Measurements from ENCODE around the gene CNN2.

CNN2 gene

DNA sequence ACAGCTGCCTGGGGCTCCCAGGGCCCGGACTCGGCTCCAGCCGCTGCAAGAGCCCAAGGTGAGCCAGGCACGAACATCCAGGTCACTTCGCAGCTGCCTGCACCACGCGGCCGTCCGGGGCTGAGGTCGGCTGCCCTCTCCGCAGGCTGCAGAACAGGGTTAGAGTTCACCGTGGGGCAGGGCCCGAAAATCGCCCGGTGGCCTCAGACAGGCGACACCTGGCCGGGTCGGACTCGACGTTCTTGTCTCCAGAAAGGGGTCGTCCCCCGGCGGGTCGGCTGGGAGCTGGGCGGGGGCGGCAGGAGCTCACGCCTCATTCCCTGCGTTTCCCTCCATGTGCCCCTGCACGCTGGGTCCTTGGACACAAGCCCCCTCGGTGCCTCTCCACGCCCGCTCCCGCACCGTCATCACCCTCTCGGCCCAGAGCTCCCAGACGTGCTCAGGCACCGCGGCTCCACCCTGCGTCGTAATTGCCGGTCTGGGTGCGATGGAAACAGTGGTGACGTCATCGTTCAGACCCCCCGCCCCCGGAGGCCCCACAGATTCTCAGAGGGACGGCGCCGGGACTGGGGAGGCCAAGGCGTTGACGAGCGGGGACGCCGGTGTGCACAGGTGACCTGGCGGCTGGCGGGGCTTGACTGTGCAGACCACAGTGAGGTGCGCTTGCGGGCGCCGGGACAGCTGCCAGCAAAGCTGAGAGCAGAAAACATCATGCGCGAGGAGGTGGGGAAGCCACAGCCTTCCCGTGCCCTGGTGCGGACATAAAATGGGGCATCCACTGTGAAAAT is 30.2 kb upstream of the CNN2 start:
- FAIRE-seq, result no peak

GRCh38 chr19:998064-998463 is 28.3 kb upstream of the CNN2 start:
- no peak for FAIRE-seq

DNA sequence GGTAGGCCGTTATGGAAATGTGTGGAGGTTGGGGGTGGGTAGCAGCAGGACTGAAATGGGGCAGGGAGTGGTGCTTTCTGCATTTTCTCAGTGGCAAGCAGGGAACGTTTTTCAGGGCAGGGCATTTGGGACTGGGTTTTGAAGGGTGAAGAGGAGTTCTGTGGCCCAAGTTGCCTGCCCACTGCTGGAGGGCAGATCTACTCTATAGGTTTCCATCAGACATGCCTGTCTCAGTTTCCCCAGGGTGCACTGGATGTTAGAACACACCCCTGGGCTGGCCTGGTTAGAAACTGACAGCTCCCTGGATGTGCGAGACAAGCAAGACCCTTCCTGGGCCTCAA is 27.1 kb upstream of the CNN2 start:
- no peak for FAIRE-seq

DNA sequence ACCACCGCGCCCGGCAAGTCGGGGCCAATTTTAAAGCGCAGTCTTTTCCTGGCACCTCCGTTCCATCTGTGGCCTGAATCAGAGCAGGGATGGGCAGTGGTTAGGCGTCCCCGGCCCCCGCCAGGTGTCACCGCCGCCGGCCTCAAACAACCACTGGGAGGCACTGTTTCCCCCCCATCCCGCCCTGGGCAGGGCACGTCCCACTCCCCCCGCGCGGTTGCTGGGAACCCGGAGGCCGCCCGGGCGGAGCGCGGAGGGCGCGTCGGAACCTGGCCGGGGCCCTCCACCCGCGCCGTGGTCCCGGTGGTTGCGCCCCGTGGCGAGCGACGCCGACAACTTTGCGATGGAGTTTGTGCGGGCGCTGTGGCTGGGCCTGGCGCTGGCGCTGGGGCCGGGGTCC is 26.3 kb upstream of the CNN2 start, which contains the start of gene GRIN3B:
GRIN3B (plus strand) TSS at position 325 of the 400 bp plus-strand sequence; CDS start at position 344, 19 bp downstream.
- FAIRE-seq, result no peak

GRCh38 chr19:1000591-1001537 is 25.5 kb upstream of the CNN2 start:
- FAIRE-seq, result no peak

GRCh38 chr19:1001538-1002166 is 24.8 kb upstream of the CNN2 start:
- no peak for FAIRE-seq

DNA sequence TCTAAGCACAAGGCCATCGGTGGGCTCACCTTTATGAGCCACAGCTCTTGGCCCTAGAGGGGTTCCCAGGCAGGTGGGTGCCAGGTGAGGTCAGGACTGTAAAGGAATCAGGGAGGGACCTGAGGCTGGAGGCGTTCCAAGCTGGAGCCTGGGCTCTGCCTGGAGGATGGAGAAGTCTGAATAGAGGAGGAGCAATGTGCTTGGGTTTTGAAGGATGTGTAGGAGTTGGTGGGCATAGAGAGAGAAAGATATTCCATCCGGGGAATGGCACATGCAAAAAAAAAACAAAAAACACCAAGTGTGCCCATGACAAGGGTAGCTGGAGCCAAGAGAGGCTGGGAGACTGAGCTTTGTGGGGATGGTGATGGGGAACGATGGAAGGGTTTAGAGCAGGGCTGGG is 23.8 kb upstream of the CNN2 start:
- FAIRE-seq, result no peak

- no peak for FAIRE-seq
Observed at GRCh38 chr19:1003283-1003682, 23.1 kb upstream of the CNN2 start.

GRCh38 chr19:1004204-1004802 is 22.1 kb upstream of the CNN2 start:
- FAIRE-seq, result no peak

- FAIRE-seq, result no peak
Observed at GRCh38 chr19:1004803-1005664, 21.4 kb upstream of the CNN2 start.

DNA sequence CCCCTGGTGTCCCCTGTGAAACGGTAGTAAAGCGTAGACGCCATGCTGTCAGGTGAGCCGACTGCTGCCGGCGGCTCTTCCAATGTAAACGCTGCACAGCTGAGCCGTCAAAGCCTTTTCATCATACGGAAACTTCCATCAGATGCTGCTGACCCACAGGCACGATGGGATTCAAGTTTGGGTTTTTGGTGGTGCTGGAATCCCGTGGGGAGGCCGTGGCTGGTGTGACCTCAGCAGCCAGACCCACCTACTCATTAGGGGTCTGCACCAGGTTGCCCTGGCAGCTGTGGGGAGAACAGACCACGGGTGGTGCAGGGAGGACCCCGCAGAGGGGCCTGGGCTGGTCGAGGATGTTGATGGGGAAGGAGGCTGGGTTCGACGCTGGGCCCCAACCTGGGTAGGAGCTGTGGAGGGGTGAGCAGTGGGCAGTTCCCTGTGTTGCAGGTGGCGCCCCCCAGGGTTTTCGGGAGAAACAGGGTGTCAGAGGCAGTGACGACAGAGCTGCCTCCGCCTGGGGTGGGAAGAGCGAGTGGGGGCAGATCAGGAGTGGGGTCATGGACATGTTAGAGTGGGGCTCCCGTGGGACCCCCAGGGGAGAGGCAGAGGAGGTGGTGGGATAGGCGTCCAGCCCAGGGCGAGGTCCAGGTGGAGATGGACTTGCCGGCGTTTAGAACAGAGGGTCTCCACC is 19.6 kb upstream of the CNN2 start:
- no peak for FAIRE-seq

GRCh38 chr19:1007399-1008251 is 18.8 kb upstream of the CNN2 start:
- FAIRE-seq, result no peak

GRCh38 chr19:1008268-1009040 is 18.0 kb upstream of the CNN2 start:
- no peak for FAIRE-seq

- no peak for FAIRE-seq
Observed at GRCh38 chr19:1009041-1009980, 17.1 kb upstream of the CNN2 start.

DNA sequence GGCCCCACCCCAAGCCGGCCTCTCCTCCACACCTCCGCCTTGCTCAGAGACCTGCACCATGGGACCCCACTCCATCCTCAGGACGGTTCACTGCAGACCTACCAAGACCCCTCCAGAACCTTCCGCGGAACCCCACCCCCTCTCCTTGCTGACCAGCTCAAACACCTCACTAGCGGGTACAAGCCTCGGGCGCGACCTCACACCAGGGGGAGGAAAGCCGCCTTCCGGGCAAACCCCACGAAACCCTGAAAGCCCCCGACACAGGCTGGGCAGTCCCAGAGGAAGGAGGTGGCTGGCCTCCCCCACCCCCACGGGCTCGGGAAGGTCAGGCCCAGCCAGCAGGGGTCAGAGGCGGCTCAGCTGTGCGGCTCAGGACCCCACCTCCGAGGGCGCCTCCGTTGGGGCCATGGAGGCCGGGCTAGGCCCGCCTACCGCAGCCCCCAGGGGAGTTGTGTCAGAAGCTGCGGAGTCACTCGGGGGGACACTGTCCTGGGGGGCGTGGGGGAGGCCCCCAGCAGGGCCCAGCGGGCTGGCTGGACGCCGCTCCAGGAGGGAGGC is 16.3 kb upstream of the CNN2 start:
- FAIRE-seq, result no peak

DNA sequence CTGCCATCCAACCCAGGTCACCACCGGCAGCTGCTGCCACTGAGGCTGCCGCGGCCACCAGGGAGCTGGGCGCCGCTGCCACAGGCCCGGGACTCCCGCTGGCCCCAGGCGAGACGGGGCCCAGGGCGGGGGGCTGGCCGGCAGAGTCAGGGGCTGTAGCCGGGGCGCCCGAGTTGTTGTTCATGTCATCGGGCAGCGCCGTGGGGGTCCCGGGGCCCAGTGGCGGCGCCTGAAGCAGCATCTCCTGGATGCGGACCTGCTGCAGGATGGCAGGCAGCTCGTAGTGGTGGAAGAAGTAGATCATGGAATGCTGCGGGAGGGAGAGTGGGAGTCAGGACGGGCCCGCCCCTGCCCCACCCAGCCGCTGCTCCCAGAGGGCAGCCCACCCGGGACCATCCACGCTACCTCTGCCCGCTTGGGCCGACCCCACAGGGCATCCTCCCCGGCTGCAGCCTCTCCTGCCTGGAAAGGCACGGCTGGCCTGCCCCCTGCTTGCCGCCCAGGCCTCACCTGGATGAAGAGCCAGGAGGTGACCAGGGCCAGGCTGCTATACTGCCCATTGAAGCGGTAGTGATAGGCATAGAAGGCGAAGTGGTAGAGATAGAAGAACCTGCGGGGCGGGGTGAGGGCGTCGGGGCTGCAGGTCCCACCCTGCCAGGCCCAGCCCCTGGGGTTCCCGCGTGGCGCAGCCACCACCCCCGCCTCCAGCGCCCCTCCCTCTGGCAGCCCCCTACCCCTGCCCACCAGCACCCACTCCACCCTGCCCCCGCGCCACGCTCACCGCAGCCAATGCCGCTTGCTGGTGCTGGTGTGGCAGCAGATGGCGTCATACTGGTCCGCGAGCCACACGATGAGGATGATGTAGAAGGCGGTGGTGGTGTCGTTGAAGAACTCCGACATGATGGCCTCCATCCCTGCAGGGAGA is 15.6 kb upstream of the CNN2 start:
- no peak for FAIRE-seq

DNA sequence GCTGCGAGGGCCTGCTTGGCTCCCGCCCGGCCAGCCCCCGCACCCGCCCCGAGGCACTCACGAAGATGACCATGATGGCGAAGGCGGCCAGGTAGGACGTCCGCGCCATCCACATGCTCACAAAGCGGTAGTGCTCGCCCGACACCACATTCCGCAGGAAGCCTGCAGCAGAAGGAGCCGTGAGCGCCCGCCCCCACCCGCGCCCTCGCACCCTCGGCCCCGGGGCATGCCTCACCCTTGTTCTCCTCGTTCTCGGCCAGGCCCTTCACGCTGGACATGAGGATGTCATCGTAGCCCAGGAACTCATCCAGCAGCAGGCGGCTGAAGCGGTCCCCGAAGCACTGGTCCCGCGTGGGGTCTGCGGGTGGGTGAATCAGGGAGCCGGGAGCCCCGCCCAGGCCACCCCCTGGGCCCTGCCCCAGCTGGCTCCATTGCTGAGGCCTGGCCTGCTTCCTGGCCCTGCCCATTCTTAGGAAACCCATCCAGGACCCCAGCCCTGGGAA is 14.5 kb upstream of the CNN2 start:
- FAIRE-seq, result no peak

Data from TTC549 (cell line).